Mucosa of rectum (tissue), 2 donors: ENCODE measurements around the gene CD44.
A peak's percentile ranks its signal among the peaks of the same experiment; 100 is the strongest.

ENCODE experiments used
- H3K27ac ChIP-seq, 2 donors: one replicate each; pipeline ENCODE4 v1.7.0; 2013; ENCODE audit warnings: inconsistent platforms in 2 of 2, low read depth in 2 of 2, low read length in 2 of 2
- H3K27me3 ChIP-seq, 2 donors: one replicate each; pipeline ENCODE4 v1.7.0; 2013; ENCODE audit warnings: low read length in 2 of 2; ENCODE audit not compliant: control insufficient read depth in 2 of 2, insufficient read depth in 2 of 2
- H3K36me3 ChIP-seq, 2 donors: one replicate each; pipeline ENCODE4 v1.7.0; 2013; ENCODE audit warnings: low read length in 2 of 2; ENCODE audit not compliant: control insufficient read depth in 2 of 2, insufficient read depth in 2 of 2
- H3K4me1 ChIP-seq, 2 donors: one replicate each; pipeline ENCODE4 v1.7.0; 2013; ENCODE audit warnings: low read length in 2 of 2, mild to moderate bottlenecking in 1 of 2; ENCODE audit not compliant: control insufficient read depth in 2 of 2, insufficient read depth in 2 of 2
- H3K4me3 ChIP-seq, 2 donors: one replicate each; pipeline ENCODE4 v1.7.0; 2013; ENCODE audit warnings: low read length in 2 of 2
- H3K9ac ChIP-seq, 2 donors: one replicate each; pipeline ENCODE4 v1.7.0; 2013; ENCODE audit warnings: low read length in 2 of 2, low read depth in 1 of 2, mild to moderate bottlenecking in 1 of 2
- H3K9me3 ChIP-seq, 2 donors: one replicate each; pipeline ENCODE4 v1.7.0; 2013; ENCODE audit warnings: low read length in 2 of 2; ENCODE audit not compliant: control insufficient read depth in 2 of 2
- donor health status: healthy.
- donor health status: Normal muscosa, but diverticular disease.

The CD44 gene

GRCh38 chr11:35165423-35166368 is 26.7 kb downstream of the CD44 start:
- no peaks in the 10 kb centered on the region for H3K9me3 ChIP-seq
- H3K36me3 ChIP-seq = no peaks in the 10 kb centered on the region
- H3K4me1 ChIP-seq = peaks cover 35 to 37% of the 10 kb centered on the region in 2 donors
- H3K27me3 ChIP-seq = no peaks in the 10 kb centered on the region
- peak overlapping the region; percentile 74 to 75 for H3K27ac ChIP-seq
- H3K9ac ChIP-seq = no peak overlapping the region
- H3K4me3 ChIP-seq = peak overlapping the region in 1 of 2 donors; percentile 39

GRCh38 chr11:35166369-35167360 is 27.7 kb downstream of the CD44 start:
- H3K4me3 ChIP-seq = peak overlapping the region in 1 of 2 donors; percentile 39
- peak overlapping the region; percentile 74 to 75 for H3K27ac ChIP-seq
- H3K36me3 ChIP-seq = no peaks in the 10 kb centered on the region
- peak overlapping the region in 1 of 2 donors; percentile 35 for H3K9ac ChIP-seq
- H3K9me3 ChIP-seq = no peaks in the 10 kb centered on the region
- no peaks in the 10 kb centered on the region for H3K27me3 ChIP-seq
- H3K4me1 ChIP-seq = peaks cover 35 to 37% of the 10 kb centered on the region in 2 donors

- H3K9me3 ChIP-seq = no peaks in the 10 kb centered on the region
- no peaks in the 10 kb centered on the region for H3K36me3 ChIP-seq
- H3K27me3 ChIP-seq = no peaks in the 10 kb centered on the region
- H3K4me3 ChIP-seq = no peak overlapping the region
- H3K27ac ChIP-seq = peak overlapping the region; percentile 74 to 75
- peak overlapping the region in 1 of 2 donors; percentile 35 for H3K9ac ChIP-seq
- peaks cover 33 to 37% of the 10 kb centered on the region in 2 donors for H3K4me1 ChIP-seq
Observed at GRCh38 chr11:35167426-35167954, 28.5 kb downstream of the CD44 start.

GRCh38 chr11:35168671-35169070 is 29.7 kb downstream of the CD44 start:
- Histone ChIP-seq H3K4me3 (no peak overlapping the region), H3K9me3 (no peaks in the 10 kb centered on the region), H3K27ac (peak overlapping the region in 1 of 2 donors; percentile 75), H3K9ac (no peak overlapping the region), H3K4me1 (peaks cover 38 to 40% of the 10 kb centered on the region in 2 donors), H3K27me3 (no peaks in the 10 kb centered on the region), H3K36me3 (no peaks in the 10 kb centered on the region)

GRCh38 chr11:35169112-35169511 is 30.1 kb downstream of the CD44 start:
- H3K4me1 ChIP-seq = peaks cover 42% of the 10 kb centered on the region in 2 donors
- no peaks in the 10 kb centered on the region for H3K27me3 ChIP-seq
- no peaks in the 10 kb centered on the region for H3K36me3 ChIP-seq
- H3K4me3 ChIP-seq = no peak overlapping the region
- no peaks in the 10 kb centered on the region for H3K9me3 ChIP-seq
- no peak overlapping the region for H3K9ac ChIP-seq
- no peak overlapping the region for H3K27ac ChIP-seq

- H3K9ac ChIP-seq = no peak overlapping the region
- no peaks in the 10 kb centered on the region for H3K9me3 ChIP-seq
- peaks cover 44 to 47% of the 10 kb centered on the region in 2 donors for H3K4me1 ChIP-seq
- no peaks in the 10 kb centered on the region for H3K27me3 ChIP-seq
- H3K27ac ChIP-seq = peak overlapping the region in 1 of 2 donors; percentile 32
- H3K4me3 ChIP-seq = no peak overlapping the region
- no peaks in the 10 kb centered on the region for H3K36me3 ChIP-seq
Observed at GRCh38 chr11:35169754-35170153, 30.8 kb downstream of the CD44 start.

- H3K9ac ChIP-seq = no peak overlapping the region
- peak overlapping the region; percentile 32 to 34 for H3K27ac ChIP-seq
- H3K4me1 ChIP-seq = peaks cover 48% of the 10 kb centered on the region in 2 donors
- no peak overlapping the region for H3K4me3 ChIP-seq
- H3K9me3 ChIP-seq = no peaks in the 10 kb centered on the region
- H3K36me3 ChIP-seq = no peaks in the 10 kb centered on the region
- H3K27me3 ChIP-seq = no peaks in the 10 kb centered on the region
Observed at GRCh38 chr11:35170503-35170902, 31.5 kb downstream of the CD44 start.

GRCh38 chr11:35171226-35171625 is 32.3 kb downstream of the CD44 start:
- Histone ChIP-seq H3K4me1 (peaks cover 45 to 47% of the 10 kb centered on the region in 2 donors), H3K27me3 (no peaks in the 10 kb centered on the region)

GRCh38 chr11:35173011-35173511 is 34.1 kb downstream of the CD44 start:
- peaks cover 36 to 38% of the 10 kb centered on the region in 2 donors for H3K4me1 ChIP-seq
- peak overlapping the region; percentile 68 to 71 for H3K27ac ChIP-seq
- no peak overlapping the region for H3K9ac ChIP-seq
- H3K27me3 ChIP-seq = no peaks in the 10 kb centered on the region
- H3K9me3 ChIP-seq = no peaks in the 10 kb centered on the region
- no peak overlapping the region for H3K4me3 ChIP-seq
- H3K36me3 ChIP-seq = peaks cover 8 to 14% of the 10 kb centered on the region in 2 donors

More at GRCh38 chr11:35171226-35171625, 32.3 kb downstream of the CD44 start:
- no peak overlapping the region for H3K27ac ChIP-seq
- no peaks in the 10 kb centered on the region for H3K36me3 ChIP-seq
- H3K9ac ChIP-seq = no peak overlapping the region
- H3K4me3 ChIP-seq = no peak overlapping the region
- no peaks in the 10 kb centered on the region for H3K9me3 ChIP-seq
